ENCODE data around the gene UQCRC2.

The UQCRC2 gene

DNA sequence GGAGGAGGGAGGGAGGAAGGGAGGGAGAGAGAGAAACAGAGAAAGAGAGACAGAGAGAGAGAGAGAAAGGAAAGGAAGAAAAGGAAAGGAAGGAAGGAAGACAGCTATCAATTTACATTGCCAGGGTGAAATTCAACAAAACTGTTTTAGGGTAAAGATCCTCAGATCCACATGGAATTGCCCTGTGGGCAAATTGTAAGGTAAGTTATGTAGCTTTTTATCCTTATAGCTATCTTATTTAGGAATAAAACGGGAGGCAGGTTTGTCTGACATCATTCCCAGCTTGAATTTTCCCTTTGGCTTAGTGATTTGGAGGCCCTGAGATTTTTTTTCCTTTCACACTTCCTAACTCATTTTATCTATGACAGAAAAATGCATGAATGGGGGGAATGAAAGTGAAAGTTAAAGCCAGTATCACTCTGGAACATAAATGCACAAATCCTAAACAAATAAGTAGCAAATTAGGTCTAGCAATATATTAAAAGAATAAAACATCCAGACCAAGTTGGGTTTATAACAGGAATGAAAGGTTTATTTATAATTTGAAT, 3.4 kb upstream of the UQCRC2 start:
- Histone ChIP-seq H3K36me3 (ENCODE audit: insufficient read depth, low read length) (no peaks in the 10 kb centered on the region), H3K9ac (ENCODE audit: insufficient read length) (no peak overlapping the region), H3K9me3 (ENCODE audit: low read depth, low read length) (no peaks in the 10 kb centered on the region), H3K4me3 (no peak overlapping the region), H3K27ac (no peak overlapping the region)
- TF ChIP-seq FOXP2 (optimal IDR thresholded peaks at IDR 0.05; ENCODE audit: control extremely low read depth, extremely low read length, insufficient read depth): no peak
- TF ChIP-seq EZH2 (IDR thresholded peaks at IDR 0.05): no peak
- no peak for TF ChIP-seq POLR2AphosphoS5 (IDR thresholded peaks at IDR 0.05; ENCODE audit: borderline replicate concordance, low read depth, low read length)
- no peak for DNase-seq (ENCODE audit: low read depth, low spot score)

DNA sequence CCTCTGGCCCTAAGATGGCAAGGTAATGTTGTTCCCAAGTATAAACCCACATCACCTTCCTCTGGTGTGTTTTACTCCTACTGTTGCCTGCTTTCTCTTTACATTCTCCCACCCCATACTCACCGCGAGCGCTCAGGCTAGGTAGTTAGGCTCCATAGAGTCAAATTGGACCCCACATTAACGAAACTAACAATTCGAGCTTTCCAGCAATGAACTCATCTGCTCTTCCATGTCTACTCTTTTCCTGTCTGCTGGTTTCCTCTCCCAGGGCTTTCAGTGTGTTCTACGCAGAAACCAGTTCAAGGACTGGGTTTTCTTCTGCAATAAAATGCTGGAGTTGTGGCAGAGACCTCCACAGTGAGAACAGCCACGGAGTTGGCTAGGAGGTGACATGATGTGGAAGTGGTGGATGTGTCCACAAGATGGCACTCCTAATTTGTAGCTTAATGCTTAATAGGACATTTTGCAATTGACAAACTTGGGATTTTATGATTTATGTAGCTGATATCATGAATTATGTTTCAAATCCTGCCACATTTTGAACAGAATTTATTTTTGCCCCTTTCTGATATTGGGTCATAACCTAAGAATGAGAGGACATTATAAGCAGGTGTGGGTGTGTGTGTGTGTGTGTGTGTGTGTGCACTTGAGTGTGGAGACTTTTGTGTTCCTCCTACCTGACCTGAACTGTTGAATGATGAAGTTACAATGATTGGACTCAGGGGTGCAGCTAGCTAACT, 2.2 kb upstream of the UQCRC2 start:
- H3K9ac ChIP-seq (ENCODE audit: insufficient read length): peak overlapping the region; percentile 29
- H3K27ac ChIP-seq: no peak overlapping the region
- TF ChIP-seq EZH2 (IDR thresholded peaks at IDR 0.05): no peak
- TF ChIP-seq POLR2AphosphoS5 (IDR thresholded peaks at IDR 0.05; ENCODE audit: borderline replicate concordance, low read depth, low read length): no peak
- no peak for TF ChIP-seq FOXP2 (optimal IDR thresholded peaks at IDR 0.05; ENCODE audit: control extremely low read depth, extremely low read length, insufficient read depth)
- H3K9me3 ChIP-seq (ENCODE audit: low read depth, low read length): no peaks in the 10 kb centered on the region
- H3K4me3 ChIP-seq: no peak overlapping the region
- no peak for DNase-seq (ENCODE audit: low read depth, low spot score)
- peaks cover 9% of the 10 kb centered on the region; the same call in 1 of the 2 replicates for H3K36me3 ChIP-seq (ENCODE audit: insufficient read depth, low read length)

DNA sequence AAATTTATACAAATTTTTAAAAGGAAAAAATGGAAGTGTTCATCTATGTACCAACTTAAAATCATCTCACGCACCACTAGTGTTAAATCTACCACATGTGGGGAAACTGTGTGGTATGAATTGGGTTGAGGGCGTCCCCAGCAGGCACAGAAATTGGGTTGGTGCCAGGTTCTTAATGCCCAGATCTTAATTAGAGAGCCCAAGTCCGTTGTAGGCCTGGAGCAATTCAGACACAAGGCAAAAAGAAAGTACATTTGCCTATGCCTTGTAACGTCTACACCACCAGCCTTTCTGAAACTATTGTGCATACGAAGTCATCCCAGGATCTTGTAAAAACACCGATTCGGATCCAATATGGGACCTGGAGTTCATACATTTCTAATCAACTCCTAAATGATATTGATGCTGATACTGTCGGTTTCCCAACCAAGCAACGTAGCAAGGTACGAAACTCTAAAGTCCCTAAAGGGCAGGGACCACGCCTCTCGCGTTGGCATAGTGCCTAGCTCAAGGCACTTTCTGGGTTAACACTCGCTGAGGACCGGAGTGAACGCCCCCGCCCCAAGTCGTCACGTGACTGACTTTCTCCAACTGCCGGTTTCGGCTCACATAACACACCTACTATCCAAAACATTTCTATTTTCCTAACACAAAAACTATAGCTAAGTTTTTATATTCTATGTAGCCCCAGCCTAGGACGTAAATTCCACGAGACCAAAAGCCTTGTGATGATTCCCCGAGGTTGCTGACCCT, 945 bp upstream of the UQCRC2 start:
- no peaks in the 10 kb centered on the region for H3K9me3 ChIP-seq (ENCODE audit: low read depth, low read length)
- no peak for TF ChIP-seq POLR2AphosphoS5 (IDR thresholded peaks at IDR 0.05; ENCODE audit: borderline replicate concordance, low read depth, low read length)
- no peak for TF ChIP-seq EZH2 (IDR thresholded peaks at IDR 0.05)
- TF ChIP-seq FOXP2 (optimal IDR thresholded peaks at IDR 0.05; ENCODE audit: control extremely low read depth, extremely low read length, insufficient read depth): no peak
- H3K9ac ChIP-seq (ENCODE audit: insufficient read length): peak overlapping the region; percentile 97
- peak overlapping the region; percentile 85 for H3K4me3 ChIP-seq
- peak; percentile 30 for DNase-seq (ENCODE audit: low read depth, low spot score)
- no peak overlapping the region; the same call in 1 of the 2 replicates for H3K27ac ChIP-seq
- H3K36me3 ChIP-seq (ENCODE audit: insufficient read depth, low read length): peaks cover 21% of the 10 kb centered on the region

DNA sequence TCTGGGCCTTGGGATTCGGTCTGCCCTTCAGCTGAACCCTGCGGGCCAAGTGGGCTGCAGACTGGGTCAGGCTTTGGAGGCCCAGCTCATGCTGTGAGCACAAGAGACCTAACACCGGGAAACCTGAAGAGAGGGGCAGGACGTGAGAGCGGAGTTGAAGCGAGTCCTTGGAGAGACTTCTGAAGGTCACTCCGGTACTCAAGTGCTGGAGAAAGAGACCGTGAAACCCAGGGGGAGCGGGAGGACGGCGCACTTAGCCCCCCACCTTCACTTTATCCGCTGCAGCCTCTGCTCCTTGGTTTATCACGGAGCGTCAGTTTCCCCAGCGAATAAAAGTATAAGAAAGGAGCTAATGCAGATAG, 361 bp downstream of the UQCRC2 start:
- no peaks in the 10 kb centered on the region for H3K9me3 ChIP-seq (ENCODE audit: low read depth, low read length)
- H3K9ac ChIP-seq (ENCODE audit: insufficient read length): peak overlapping the region; percentile 97
- H3K36me3 ChIP-seq (ENCODE audit: insufficient read depth, low read length): peaks cover 34% of the 10 kb centered on the region
- H3K27ac ChIP-seq: peak overlapping the region; percentile 97
- TF ChIP-seq EZH2 (IDR thresholded peaks at IDR 0.05) (no peak), POLR2AphosphoS5 (IDR thresholded peaks at IDR 0.05; ENCODE audit: borderline replicate concordance, low read depth, low read length) (no peak), FOXP2 (optimal IDR thresholded peaks at IDR 0.05; ENCODE audit: control extremely low read depth, extremely low read length, insufficient read depth) (no peak)
- DNase-seq (ENCODE audit: low read depth, low spot score): no peak
- peak overlapping the region; percentile 85 for H3K4me3 ChIP-seq

DNA sequence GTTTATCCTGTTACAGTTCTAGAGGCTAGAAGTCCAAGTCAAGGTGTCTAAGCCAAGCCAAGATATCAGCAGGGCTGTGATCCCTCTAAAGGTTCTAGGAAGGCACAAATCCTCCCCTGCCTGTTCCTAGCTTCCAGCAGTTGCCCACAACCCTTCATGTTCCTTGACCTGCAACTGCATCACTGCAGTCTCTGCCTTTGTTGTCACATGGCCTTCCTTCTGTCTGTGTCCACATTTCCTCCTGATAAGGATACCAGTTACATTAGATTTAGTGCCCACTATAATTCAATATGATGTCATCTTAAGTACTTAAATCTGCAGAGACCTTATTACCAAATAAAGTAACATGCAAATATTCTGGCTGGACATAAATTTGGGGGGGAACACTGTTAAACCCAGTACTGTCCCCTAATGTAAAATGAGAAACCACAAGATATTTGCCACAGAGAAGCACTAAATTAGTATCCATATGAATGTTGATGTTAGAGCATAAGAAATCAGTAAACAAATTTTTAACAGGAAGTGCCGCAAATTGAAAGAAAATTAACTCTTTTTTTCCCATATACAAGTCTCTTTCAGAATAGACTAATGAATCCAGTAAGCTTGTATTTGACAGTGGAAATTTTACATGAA, 4.7 kb downstream of the UQCRC2 start:
- TF ChIP-seq EZH2 (IDR thresholded peaks at IDR 0.05): no peak
- TF ChIP-seq FOXP2 (optimal IDR thresholded peaks at IDR 0.05; ENCODE audit: control extremely low read depth, extremely low read length, insufficient read depth): no peak
- TF ChIP-seq POLR2AphosphoS5 (IDR thresholded peaks at IDR 0.05; ENCODE audit: borderline replicate concordance, low read depth, low read length): no peak
- H3K9me3 ChIP-seq (ENCODE audit: low read depth, low read length): no peaks in the 10 kb centered on the region

DNA sequence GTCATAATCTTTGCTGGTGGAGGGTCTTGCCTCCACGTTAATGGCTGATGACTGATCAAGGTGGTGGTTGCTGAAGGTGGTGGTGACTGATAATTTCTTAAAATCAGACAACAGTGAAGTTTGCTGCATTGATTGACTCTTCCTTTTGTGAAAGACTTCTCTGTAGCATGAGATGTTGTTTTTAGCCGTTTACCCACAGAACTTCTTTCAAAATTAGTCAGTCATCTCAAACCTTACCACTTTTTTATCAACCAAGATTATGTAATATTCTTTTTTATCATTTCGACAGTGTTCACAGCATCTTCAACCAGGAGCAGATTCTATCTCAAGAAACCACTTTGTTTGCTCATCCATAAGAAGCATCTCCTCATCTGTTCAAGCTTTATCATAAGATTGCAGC, 5.9 kb downstream of the UQCRC2 start:
- Histone ChIP-seq H3K9ac (ENCODE audit: insufficient read length) (no peak overlapping the region), H3K4me3 (no peak overlapping the region), H3K36me3 (ENCODE audit: insufficient read depth, low read length) (peaks cover 75% of the 10 kb centered on the region), H3K9me3 (ENCODE audit: low read depth, low read length) (no peaks in the 10 kb centered on the region), H3K27ac (no peak overlapping the region)
- TF ChIP-seq POLR2AphosphoS5 (IDR thresholded peaks at IDR 0.05; ENCODE audit: borderline replicate concordance, low read depth, low read length): no peak
- TF ChIP-seq EZH2 (IDR thresholded peaks at IDR 0.05): no peak
- TF ChIP-seq FOXP2 (optimal IDR thresholded peaks at IDR 0.05; ENCODE audit: control extremely low read depth, extremely low read length, insufficient read depth): no peak
- no peak for DNase-seq (ENCODE audit: low read depth, low spot score)

More for the DNA sequence above, 4.7 kb downstream of the UQCRC2 start:
- no peak overlapping the region for H3K27ac ChIP-seq
- H3K36me3 ChIP-seq (ENCODE audit: insufficient read depth, low read length): peaks cover 72% of the 10 kb centered on the region
- no peak for DNase-seq (ENCODE audit: low read depth, low spot score)
- H3K4me3 ChIP-seq: no peak overlapping the region
- no peak overlapping the region for H3K9ac ChIP-seq (ENCODE audit: insufficient read length)

DNA sequence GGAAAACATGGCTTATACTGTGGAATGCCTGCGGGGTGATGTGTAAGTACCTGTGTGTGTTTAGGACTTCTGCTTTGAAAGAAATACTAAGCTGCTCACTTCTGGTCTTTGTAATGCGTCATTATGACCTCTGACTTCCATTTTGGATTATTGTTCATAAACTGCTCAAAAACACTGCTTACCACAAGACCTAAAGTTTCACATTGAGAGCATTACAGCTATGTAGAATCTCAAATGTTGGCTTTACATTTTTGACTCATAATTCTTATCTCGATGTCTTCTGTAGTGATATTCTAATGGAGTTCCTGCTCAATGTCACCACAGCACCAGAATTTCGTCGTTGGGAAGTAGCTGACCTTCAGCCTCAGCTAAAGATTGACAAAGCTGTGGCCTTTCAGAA, 9.3 kb downstream of the UQCRC2 start:
- Histone ChIP-seq H3K36me3 (ENCODE audit: insufficient read depth, low read length) (peaks cover 85% of the 10 kb centered on the region), H3K27ac (no peak overlapping the region)

DNA sequence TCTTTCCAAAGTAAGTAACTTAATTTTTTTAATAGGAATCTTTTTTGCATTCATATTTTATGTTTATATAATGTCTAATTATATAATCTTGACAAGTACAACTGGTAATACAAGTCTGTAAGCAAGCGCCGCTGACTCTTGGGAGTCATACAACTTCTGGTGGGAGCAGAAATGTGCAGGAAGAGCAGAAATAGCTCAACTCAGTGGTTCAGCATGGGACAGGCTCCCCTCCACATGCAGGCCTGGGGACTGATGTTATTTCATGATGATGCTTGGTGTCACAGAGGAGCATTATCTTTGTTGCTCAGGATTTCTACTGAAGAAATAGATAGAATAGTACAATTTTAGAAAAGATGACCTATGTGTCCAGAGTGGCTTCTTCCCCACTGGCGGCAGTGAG, 10.7 kb downstream of the UQCRC2 start:
- DNase-seq (ENCODE audit: low read depth, low spot score): no peak
- H3K4me3 ChIP-seq: no peak overlapping the region
- TF ChIP-seq FOXP2 (optimal IDR thresholded peaks at IDR 0.05; ENCODE audit: control extremely low read depth, extremely low read length, insufficient read depth) (no peak), EZH2 (IDR thresholded peaks at IDR 0.05) (no peak), POLR2AphosphoS5 (IDR thresholded peaks at IDR 0.05; ENCODE audit: borderline replicate concordance, low read depth, low read length) (no peak)
- H3K36me3 ChIP-seq (ENCODE audit: insufficient read depth, low read length): peaks cover 85% of the 10 kb centered on the region
- H3K9ac ChIP-seq (ENCODE audit: insufficient read length): no peak overlapping the region
- no peak overlapping the region for H3K27ac ChIP-seq
- H3K9me3 ChIP-seq (ENCODE audit: low read depth, low read length): no peaks in the 10 kb centered on the region

More for the DNA sequence above, 9.3 kb downstream of the UQCRC2 start:
- Histone ChIP-seq H3K9me3 (ENCODE audit: low read depth, low read length) (no peaks in the 10 kb centered on the region), H3K9ac (ENCODE audit: insufficient read length) (no peak overlapping the region), H3K4me3 (no peak overlapping the region)
- TF ChIP-seq FOXP2 (optimal IDR thresholded peaks at IDR 0.05; ENCODE audit: control extremely low read depth, extremely low read length, insufficient read depth): no peak
- no peak for TF ChIP-seq POLR2AphosphoS5 (IDR thresholded peaks at IDR 0.05; ENCODE audit: borderline replicate concordance, low read depth, low read length)
- no peak for TF ChIP-seq EZH2 (IDR thresholded peaks at IDR 0.05)
- no peak for DNase-seq (ENCODE audit: low read depth, low spot score)
